ENCODE measurements around the gene LRRFIP2.

DNA sequence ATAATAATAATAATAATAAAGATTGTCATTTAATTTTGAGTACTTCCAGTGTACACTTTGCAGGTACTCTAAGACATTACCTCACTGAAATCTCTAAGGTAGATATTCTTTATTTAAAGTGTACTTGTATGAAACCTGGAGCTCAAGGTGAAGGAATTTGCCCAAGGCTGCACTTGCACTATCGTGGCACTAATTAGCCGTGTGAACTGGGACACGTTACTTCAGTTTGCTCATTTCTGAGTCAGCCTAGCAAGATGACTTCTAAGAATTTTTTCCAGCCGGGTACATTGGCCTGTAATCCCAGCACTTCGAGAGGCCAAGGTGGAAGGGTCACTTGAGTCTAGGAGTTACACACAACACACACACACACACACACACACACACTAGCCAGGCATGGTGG lies 147.5 kb downstream of the LRRFIP2 start:
- TF ChIP-seq, protein P1, sequence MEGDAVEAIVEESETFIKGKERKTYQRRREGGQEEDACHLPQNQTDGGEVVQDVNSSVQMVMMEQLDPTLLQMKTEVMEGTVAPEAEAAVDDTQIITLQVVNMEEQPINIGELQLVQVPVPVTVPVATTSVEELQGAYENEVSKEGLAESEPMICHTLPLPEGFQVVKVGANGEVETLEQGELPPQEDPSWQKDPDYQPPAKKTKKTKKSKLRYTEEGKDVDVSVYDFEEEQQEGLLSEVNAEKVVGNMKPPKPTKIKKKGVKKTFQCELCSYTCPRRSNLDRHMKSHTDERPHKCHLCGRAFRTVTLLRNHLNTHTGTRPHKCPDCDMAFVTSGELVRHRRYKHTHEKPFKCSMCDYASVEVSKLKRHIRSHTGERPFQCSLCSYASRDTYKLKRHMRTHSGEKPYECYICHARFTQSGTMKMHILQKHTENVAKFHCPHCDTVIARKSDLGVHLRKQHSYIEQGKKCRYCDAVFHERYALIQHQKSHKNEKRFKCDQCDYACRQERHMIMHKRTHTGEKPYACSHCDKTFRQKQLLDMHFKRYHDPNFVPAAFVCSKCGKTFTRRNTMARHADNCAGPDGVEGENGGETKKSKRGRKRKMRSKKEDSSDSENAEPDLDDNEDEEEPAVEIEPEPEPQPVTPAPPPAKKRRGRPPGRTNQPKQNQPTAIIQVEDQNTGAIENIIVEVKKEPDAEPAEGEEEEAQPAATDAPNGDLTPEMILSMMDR (IDR thresholded peaks at IDR 0.05; ENCODE audit: control extremely low read depth in 1 of 3, insufficient read depth in 1 of 3, low read depth in 1 of 3, low read length in 3 of 3) = no peak
- TF ChIP-seq, protein P2, sequence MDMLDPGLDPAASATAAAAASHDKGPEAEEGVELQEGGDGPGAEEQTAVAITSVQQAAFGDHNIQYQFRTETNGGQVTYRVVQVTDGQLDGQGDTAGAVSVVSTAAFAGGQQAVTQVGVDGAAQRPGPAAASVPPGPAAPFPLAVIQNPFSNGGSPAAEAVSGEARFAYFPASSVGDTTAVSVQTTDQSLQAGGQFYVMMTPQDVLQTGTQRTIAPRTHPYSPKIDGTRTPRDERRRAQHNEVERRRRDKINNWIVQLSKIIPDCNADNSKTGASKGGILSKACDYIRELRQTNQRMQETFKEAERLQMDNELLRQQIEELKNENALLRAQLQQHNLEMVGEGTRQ (IDR thresholded peaks at IDR 0.05; ENCODE audit: low read length) = no peak
- TF ChIP-seq, protein P3, sequence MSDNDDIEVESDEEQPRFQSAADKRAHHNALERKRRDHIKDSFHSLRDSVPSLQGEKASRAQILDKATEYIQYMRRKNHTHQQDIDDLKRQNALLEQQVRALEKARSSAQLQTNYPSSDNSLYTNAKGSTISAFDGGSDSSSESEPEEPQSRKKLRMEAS (IDR thresholded peaks at IDR 0.05) = no peak
- TF ChIP-seq JUN (IDR thresholded peaks at IDR 0.05; ENCODE audit: low read depth, low read length) = no peak
- TF ChIP-seq SP4 (IDR thresholded peaks at IDR 0.05; ENCODE audit: low read length) = no peak
- no peak for TF ChIP-seq RFX5 (IDR thresholded peaks at IDR 0.05; ENCODE audit: borderline replicate concordance, low read depth, low read length)
- no peak for TF ChIP-seq JUND (IDR thresholded peaks at IDR 0.05; ENCODE audit: low read length)
- TF ChIP-seq, protein P4, sequence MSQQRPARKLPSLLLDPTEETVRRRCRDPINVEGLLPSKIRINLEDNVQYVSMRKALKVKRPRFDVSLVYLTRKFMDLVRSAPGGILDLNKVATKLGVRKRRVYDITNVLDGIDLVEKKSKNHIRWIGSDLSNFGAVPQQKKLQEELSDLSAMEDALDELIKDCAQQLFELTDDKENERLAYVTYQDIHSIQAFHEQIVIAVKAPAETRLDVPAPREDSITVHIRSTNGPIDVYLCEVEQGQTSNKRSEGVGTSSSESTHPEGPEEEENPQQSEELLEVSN (IDR thresholded peaks at IDR 0.05) = no peak
- no peak for TF ChIP-seq EGR1 (IDR thresholded peaks at IDR 0.05; ENCODE audit: borderline replicate concordance, low read depth, low read length)
- TF ChIP-seq POLR2A (IDR thresholded peaks at IDR 0.05; ENCODE audit: control extremely low read depth in 1 of 2, low read depth in 2 of 2, low read length in 2 of 2) = no peak
- TF ChIP-seq EZH2 (IDR thresholded peaks at IDR 0.05; ENCODE audit: low read depth, low read length, severe bottlenecking) = no peak
